Muscle of back (tissue), 13 donors: Measurements from ENCODE around the gene SOAT2. TPM values are rescaled to one million over a fixed set of nuclear protein-coding genes. Genes with fewer than 3 reads are reported as not detected.

Source experiments
- DNase-seq, 3 donors: peaks; one replicate each; pipeline versions ENCODE4 v3.0.0 to v3.0.0-alpha.2; 2013
- long read RNA-seq, 9 donors: transcript quantifications; one replicate each; lab custom pipeline, GENCODE V29; 2026
- polyA plus RNA-seq, 10 donors: library from polyadenylated mRNA; unstranded; fragments of 120-200 nt; gene quantifications; one replicate each; pipeline ENCODE4 v1.2.1, GENCODE V29; 2013; ENCODE audit not compliant: insufficient read length in 10 of 10

Gene SOAT2, protein sequence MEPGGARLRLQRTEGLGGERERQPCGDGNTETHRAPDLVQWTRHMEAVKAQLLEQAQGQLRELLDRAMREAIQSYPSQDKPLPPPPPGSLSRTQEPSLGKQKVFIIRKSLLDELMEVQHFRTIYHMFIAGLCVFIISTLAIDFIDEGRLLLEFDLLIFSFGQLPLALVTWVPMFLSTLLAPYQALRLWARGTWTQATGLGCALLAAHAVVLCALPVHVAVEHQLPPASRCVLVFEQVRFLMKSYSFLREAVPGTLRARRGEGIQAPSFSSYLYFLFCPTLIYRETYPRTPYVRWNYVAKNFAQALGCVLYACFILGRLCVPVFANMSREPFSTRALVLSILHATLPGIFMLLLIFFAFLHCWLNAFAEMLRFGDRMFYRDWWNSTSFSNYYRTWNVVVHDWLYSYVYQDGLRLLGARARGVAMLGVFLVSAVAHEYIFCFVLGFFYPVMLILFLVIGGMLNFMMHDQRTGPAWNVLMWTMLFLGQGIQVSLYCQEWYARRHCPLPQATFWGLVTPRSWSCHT
- under 1 TPM in 8 of 10 donors, not detected in 2; 0.12 to 0.45 (median 0.22) TPM for polyA plus RNA-seq
- long read RNA-seq, donor 1, result 0 reads
- long read RNA-seq, donor 2, result 0 reads
- long read RNA-seq, donor 3, result 0 reads
- long read RNA-seq, donor 4, result 0 reads
- long read RNA-seq, donor 5, result 0 reads
- long read RNA-seq, donor 6, result 0 reads
- long read RNA-seq, donor 7, result 0 reads
- long read RNA-seq, donor 8, result 0 reads
- long read RNA-seq, donor 9, result 0 reads

DNA sequence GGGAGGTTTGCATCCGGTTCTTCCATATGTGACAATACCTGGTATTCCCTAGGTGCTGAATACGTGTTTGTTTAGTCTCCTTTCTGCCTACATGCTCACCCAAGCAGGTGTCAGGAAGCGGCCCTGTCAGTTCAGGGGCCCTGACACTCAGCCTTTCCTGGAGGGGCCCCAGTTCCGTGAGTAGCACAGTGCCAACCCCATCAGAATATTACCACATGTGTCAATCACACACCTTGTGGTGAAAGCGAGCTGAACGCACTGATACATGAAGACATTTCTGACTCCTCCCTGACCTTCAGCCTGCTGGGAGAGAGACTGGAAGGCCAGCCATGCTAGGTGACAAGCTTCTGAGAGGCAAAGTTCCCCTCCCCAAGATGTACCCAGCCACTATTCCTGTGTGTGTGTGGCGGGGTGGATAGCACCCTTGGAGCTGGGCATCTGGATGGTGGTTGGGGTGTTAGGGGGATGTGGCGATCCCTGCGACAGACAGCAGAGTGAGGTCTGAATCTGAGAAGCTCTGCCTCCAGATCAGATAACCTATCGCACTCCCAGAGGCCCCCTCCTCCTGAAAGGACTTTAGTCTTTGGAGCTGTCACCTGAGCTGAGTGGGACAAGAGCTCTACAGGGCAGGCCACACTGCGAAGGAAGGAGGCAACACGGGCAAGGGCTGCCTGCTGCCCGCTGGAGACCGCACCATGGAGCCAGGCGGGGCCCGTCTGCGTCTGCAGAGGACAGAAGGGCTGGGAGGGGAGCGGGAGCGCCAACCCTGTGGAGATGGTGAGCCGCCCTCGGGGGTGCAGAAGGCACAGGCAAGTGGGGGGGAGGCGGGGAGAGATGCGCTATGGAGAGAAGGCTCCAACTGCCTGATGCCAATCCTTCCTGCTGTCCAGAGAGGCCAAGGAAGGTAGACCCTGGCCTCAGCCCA lies at the start of gene SOAT2:
Gene SOAT2 (plus strand): TSS at position 604 of the 925 bp plus-strand sequence. CDS start 92 bp downstream, at position 696.
- DNase-seq, result no peak

DNA sequence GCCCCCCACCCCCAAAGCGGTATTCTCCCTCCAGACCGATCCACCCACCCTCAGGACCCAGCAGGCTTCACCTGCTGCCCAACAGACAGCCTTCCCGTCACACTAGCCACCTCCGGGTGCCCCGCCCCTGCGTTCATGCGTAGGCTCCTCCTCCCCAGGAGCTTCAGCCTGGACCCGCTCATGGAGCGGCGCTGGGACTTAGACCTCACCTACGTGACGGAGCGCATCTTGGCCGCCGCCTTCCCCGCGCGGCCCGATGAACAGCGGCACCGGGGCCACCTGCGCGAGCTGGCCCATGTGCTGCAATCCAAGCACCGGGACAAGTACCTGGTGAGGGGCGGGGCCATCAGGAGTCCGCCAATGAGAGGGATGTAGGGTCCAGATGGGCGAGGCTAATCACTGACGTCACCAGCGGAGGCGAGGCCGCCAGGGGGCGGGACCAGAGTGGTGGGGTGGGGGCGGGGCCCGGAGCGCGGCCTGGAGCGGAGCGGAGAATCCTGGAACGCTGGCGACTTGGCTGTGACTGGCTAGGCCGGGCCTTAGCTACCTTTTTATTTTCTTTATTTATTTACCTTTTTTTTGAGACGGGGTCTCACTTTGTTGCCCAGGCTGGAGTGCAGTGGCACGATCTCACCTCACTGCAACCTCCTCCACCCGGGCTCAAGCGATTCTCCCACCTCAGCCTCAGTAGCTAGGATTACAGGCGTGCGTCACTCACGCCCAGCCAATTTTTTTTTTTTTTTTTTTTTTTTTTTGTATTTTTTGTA lies 49.0 kb upstream of the SOAT2 start:
- DNase-seq, result peak; percentile 90 to 94 (median 92)

DNA sequence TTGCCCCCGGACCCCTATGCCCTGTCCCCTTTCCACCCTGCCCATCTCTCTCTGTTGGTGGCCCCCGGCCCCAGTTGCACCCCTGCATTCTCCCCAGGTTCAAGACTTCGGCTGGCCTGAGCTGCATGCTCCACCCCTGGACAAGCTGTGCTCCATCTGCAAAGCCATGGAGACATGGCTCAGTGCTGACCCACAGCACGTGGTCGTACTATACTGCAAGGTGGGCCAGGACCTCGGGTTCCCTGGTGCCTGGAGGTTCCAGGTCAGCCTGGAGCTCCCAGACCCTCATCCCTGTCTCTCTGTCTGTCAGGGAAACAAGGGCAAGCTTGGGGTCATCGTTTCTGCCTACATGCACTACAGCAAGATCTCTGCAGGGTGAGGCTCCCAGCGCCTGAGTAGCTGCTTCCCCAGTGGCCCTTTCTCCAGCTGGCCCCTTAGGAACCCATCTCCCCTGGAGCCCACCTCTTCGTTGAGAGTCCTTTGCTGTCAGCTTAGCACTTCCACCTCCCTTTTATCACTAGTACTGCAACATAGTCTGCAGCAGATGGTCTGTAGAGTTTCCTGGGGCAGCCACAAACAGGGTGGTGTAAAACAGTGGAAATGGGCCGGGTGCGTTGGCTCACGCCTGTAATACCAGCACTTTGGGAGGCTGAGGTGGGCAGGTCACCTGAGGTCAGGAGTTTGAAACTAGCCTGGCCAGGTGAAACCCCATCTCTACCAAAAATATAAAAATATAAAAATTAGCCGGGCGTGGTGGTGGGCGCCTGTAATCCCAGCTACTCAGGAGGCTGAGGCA lies 47.6 kb upstream of the SOAT2 start:
- DNase-seq, result peak in 1 of 3 donors; percentile 17

DNA sequence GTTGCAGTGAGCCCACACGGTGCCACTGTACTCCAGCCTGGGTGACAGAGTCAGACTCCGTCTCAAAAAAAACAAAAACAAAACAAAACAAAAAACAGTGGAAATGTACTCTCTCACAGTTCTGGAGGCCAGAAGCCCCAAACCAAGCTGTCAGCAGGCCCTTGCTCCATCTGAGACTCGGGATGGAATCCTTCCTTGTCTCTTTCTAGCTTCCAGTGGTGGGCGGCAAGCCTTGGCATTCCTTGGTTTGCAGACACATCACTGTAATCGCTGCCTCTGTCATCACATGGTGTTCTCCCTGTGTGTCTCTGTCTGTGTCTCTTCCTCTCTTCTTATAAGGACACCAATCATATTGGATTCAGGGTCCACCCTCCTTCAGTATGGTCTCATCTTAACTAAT lies 47.0 kb upstream of the SOAT2 start:
- no peak for DNase-seq

DNA sequence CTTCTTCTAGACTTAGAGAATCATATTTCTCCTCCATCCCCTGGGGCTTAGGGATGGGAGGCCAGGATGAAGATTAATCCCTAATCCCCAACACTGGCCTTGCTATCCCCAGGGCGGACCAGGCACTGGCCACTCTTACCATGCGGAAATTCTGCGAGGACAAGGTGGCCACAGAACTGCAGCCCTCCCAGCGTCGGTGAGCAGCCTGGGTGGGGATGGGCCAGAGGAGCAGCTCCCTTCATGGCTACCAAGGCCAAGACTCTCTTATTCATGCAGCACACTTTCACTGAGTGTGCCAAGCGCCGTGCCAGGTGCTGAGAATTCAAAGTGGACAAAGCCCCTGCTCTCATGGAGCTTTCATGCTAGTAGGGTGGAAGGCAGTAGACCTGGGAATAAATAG lies 46.4 kb upstream of the SOAT2 start:
- peak in 1 of 3 donors; percentile 12 for DNase-seq

DNA sequence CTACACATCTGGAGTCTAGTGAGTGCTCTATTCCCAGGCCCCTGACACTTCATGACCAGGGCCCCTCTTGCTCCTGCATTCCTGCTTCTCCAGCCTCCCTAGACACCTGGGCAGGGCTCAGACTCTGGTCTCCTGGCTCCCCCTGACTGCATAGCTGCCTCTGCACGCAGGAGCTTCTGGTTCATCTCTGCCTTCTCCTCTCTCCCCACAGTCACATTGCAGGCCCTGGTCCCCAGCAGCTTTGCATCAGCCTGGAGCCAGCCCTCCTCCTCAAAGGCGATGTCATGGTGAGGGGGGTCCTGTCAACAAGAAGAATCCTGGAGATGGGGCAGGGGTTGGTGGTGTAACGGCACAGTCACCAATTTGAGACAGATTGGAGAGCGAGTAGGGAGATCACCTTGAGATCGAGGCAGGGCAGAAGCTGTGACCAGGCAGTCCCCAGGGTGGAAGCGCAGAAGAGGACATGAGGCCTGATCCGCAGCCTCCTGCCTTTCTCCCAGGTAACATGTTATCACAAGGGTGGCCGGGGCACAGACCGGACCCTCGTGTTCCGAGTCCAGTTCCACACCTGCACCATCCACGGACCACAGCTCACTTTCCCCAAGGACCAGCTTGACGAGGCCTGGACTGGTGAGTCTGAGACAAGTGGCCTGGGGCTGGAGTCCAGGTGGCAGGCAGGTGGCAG lies 45.3 kb upstream of the SOAT2 start:
- peak in 1 of 3 donors; percentile 12 for DNase-seq

DNA sequence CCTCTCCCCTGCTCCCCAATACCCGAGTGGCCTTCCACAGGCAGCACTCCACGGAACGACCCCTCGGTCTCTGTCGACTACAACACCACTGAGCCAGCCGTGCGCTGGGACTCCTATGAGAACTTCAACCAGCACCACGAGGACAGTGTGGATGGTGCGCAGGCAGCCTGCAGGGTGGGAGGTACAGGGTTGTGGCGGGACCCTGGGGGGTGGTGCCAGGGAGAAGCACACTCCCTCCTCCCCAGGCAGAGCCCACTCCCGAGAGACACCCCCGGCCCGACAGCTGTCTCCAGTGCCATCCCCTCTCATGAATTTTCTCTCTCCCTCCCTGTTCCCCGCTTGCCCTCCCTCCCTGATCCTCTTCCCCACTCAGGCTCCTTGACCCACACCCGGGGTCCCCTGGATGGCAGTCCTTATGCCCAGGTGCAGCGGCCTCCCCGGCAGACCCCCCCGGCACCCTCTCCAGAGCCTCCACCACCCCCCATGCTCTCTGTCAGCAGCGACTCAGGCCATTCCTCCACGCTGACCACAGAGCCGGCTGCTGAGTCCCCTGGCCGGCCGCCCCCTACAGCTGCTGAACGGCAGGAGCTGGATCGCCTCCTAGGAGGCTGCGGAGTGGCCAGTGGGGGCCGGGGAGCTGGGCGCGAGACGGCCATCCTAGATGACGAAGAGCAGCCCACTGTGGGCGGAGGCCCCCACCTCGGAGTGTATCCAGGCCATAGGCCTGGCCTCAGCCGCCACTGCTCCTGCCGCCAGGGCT lies 44.4 kb upstream of the SOAT2 start:
- DNase-seq, result peak in 1 of 3 donors; percentile 57

DNA sequence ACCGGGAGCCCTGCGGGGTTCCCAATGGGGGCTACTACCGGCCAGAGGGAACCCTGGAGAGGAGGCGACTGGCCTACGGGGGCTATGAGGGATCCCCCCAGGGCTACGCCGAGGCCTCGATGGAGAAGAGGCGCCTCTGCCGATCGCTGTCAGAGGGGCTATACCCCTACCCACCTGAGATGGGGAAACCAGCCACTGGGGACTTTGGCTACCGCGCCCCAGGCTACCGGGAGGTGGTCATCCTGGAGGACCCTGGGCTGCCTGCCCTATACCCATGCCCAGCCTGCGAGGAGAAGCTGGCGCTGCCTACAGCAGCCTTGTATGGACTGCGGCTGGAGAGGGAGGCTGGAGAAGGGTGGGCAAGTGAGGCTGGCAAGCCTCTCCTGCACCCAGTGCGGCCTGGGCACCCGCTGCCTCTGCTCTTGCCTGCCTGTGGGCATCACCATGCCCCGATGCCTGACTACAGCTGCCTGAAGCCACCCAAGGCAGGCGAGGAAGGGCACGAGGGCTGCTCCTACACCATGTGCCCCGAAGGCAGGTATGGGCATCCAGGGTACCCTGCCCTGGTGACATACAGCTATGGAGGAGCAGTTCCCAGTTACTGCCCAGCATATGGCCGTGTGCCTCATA lies 43.7 kb upstream of the SOAT2 start:
- peak in 1 of 3 donors; percentile 14 for DNase-seq

DNA sequence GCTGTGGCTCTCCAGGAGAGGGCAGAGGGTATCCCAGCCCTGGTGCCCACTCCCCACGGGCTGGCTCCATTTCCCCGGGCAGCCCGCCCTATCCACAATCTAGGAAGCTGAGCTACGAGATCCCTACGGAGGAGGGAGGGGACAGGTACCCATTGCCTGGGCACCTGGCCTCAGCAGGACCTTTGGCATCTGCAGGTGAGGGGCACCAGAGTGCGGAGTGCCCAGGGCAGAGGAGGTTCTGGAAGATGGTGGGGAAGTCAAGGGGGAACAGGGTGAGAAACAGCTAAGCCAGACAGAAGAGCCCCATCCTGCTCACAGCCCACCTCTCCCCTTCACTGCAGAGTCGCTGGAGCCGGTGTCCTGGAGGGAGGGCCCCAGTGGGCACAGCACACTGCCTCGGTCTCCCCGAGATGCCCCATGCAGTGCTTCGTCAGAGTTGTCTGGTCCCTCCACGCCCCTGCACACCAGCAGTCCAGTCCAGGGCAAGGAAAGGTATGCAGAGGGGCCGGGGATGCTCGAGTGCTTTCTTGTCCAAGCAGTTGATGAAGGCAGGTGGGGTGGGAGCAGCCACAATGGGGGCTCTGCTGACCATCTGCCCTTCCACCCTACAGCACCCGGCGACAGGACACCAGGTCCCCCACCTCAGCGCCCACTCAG lies 43.1 kb upstream of the SOAT2 start:
- peak in 1 of 3 donors; percentile 19 for DNase-seq

DNA sequence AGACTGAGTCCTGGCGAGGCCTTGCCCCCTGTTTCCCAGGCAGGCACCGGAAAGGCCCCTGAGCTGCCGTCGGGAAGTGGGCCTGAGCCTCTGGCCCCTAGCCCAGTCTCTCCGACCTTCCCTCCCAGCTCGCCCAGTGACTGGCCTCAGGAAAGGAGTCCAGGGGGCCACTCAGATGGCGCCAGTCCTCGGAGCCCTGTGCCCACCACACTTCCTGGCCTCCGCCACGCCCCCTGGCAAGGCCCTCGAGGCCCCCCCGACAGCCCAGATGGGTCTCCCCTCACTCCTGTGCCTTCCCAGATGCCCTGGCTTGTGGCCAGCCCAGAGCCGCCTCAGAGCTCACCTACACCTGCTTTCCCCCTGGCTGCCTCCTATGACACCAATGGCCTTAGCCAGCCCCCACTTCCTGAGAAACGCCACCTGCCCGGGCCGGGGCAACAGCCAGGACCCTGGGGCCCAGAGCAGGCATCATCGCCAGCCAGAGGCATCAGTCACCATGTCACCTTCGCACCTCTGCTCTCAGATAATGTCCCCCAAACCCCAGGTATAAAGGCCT lies 42.5 kb upstream of the SOAT2 start:
- peak in 1 of 3 donors; percentile 23 for DNase-seq

DNA sequence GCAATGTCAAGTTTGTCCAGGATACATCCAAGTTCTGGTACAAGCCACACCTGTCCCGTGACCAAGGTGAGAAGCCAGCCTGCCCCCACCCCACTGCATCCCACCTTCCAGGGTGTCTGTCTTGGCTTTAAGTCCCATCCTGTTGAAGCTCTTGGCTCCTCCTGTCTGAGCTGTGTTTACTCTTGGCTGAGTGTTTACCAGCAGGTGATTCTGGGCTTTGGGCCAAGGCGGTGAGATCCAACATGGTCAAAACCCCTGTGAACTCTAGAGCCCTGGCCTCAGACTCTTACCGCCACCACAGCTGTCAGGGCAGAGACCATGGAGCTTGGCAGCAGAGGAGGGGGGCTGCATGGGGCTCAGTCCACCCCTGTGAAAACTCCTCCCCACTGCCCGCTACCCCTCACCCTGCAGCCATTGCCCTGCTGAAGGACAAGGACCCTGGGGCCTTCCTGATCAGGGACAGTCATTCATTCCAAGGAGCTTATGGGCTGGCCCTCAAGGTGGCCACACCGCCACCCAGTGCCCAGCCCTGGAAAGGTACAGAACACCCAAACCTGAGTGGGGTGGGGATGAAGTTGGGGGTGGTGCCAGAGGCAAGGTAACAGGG lies 41.8 kb upstream of the SOAT2 start:
- peak in 1 of 3 donors; percentile 34 for DNase-seq

DNA sequence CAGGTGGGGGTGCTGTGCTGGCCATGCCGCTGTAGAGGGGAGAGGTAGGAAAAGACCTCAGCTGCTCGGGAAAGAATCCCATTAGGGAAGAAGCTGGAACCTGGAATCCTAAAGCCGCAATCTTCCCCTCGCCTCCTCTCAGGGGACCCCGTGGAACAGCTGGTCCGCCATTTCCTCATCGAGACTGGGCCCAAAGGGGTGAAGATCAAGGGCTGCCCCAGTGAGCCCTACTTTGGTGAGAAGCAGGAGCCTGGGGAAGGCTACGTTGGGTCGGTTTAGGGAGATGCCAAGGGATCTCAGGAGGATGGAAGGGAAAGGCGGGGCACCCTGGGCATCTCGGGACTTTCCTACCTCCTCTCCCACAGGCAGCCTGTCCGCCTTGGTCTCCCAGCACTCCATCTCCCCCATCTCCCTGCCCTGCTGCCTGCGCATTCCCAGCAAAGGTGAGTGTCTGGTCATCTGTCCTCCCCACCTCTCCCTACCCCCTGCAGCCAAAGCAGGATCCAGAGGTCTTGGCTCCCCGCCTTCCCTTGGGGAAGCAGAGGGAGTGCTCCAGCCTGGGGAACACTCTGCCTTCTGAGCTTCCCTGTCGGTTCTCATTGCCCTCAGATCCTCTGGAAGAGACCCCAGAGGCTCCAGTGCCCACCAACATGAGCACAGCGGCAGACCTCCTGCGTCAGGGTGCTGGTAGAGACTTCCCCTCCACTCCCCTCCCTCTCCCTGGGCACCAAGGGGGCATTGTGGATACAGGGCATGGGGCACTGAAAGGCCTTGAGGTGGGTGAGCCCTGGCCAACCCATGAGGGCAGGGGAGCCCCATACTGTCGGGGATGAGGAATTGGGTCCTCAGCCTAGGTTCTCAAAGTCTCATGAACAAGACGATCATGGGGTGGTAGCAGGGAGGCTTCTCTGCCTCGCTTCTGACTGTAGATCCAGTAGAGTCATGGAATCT lies 41.0 kb upstream of the SOAT2 start:
- peak in 1 of 3 donors; percentile 30 for DNase-seq

DNA sequence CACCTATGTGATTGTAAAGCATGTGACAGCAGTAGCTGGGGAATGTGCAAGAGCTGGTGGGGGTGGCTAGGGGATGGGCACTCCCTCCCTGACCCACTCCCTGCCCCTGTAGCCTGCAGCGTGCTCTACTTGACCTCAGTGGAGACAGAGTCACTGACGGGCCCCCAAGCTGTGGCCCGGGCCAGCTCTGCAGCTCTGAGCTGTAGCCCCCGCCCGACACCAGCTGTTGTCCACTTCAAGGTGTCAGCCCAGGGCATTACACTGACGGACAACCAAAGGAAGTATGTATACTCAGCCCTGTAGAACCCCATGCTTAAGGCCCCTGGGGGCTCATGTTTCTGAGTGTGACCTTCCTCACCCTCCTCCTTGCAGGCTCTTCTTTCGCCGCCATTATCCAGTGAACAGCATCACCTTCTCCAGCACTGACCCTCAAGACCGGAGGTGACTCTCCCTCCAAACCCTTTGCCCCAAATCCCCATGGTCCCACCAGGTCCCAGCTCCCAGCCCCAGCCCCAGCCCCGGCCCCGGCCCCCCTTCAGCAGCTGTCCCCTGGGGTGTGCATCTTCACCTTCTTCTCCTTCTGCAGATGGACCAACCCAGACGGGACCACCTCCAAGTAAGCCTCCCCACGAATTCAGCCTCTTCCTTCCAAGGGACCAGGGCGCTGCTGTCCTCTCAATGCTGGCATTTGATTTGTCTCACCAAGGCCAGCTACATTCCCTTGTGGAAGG lies 40.1 kb upstream of the SOAT2 start:
- no peak for DNase-seq

DNA sequence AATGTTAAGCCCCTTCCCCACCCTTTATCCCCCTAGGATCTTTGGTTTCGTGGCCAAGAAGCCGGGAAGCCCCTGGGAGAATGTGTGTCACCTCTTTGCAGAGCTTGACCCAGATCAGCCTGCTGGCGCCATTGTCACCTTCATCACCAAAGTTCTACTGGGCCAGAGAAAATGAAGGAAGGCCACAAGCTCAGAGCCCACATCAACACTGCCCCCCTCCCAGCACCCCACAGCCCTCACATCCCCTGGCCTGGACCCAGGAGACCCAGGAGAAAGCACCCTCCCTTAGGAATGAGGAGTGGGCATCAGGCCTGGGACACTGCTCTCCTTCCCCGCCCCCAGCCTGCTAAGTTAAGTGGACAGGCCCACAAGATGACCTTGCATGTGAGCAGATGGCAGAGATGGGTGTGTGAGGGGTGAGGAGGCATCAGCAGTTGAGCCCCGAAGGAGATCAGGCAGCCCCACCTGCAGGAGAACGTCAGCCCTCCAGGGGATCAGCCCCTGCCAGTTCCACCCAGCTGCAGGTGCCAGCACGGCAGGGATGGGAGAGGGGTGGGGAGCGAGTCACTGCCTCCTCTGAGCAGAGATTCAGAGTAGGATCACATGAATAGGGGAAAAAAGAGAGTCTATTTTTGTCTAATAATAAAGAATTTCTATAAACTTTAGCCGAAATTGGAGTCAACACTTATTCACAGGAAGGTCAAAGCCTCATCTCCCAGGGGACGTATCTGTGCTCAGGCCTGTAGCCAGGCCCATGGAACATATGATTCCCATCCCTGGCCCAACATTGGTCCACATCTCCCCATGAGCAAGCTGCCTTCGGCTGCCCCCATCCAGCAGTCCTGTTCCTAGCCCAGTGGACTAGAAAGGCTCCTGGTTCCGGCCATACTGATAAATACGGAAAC lies 39.3 kb upstream of the SOAT2 start:
- DNase-seq, result peak in 2 of 3 donors; percentile 86 to 90
